ENCODE results near the gene SRPX2.

DNA sequence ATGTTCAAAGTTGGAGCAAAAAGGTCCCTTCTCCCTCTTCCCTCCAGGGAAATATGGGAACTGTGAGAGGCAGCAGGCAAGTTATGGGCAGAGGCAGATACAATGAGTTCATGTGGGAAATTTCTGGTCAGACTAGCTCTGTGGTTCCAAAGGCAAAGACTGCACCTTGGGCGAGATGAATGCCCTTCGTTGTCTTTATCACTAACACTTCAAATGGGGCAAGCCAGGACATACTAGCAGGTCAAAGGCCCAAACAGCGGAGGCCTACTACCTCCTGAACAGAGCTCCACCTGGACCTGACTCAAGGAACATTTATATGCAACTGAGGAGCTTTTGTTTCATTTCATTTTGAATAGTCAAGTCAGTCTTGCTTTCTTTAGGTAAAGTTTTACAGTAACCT, 29.0 kb downstream of the SRPX2 start:
- TF ChIP-seq, protein P1, sequence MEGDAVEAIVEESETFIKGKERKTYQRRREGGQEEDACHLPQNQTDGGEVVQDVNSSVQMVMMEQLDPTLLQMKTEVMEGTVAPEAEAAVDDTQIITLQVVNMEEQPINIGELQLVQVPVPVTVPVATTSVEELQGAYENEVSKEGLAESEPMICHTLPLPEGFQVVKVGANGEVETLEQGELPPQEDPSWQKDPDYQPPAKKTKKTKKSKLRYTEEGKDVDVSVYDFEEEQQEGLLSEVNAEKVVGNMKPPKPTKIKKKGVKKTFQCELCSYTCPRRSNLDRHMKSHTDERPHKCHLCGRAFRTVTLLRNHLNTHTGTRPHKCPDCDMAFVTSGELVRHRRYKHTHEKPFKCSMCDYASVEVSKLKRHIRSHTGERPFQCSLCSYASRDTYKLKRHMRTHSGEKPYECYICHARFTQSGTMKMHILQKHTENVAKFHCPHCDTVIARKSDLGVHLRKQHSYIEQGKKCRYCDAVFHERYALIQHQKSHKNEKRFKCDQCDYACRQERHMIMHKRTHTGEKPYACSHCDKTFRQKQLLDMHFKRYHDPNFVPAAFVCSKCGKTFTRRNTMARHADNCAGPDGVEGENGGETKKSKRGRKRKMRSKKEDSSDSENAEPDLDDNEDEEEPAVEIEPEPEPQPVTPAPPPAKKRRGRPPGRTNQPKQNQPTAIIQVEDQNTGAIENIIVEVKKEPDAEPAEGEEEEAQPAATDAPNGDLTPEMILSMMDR (IDR thresholded peaks at IDR 0.05): no peak
- TF ChIP-seq POLR2A (IDR thresholded peaks at IDR 0.05): no peak

Measured in right lobe of liver (tissue), 4 donors.